ENCODE measurements around the gene RNF113B.
A peak's percentile ranks its signal among the peaks of the same experiment; 100 is the strongest.

Gene RNF113B

GRCh38 chr13:98203646-98204326, 26.7 kb upstream of the RNF113B start:
- DNase-seq (ENCODE audit: low read depth) = no peak

- no peak for DNase-seq (ENCODE audit: low read depth)
These were observed 24.9 kb upstream of the RNF113B start for GRCh38 chr13:98201984-98202383.

DNA sequence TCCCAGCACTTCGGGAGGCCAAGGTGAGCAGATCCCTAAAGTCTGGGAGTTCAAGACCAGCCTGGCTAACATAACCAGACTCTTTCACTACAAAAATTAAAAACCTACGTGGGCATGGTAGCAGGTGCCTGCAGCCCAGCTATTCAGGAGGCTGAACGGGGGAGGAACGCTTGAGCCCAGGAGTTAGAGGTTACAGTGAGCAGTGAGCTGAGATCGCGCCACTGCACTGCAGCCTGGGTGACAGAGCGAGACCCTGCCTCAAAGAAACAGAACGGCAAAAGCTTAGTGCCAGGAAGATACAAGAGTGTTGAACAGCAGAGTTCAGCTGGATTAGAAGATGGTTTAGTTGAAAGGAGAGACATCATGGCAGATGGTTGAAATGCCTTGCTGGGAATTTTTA, 24.1 kb upstream of the RNF113B start:
- DNase-seq (ENCODE audit: low read depth) = no peak

- DNase-seq (ENCODE audit: low read depth) = no peak
These were observed 23.3 kb upstream of the RNF113B start for GRCh38 chr13:98200211-98200878.

DNA sequence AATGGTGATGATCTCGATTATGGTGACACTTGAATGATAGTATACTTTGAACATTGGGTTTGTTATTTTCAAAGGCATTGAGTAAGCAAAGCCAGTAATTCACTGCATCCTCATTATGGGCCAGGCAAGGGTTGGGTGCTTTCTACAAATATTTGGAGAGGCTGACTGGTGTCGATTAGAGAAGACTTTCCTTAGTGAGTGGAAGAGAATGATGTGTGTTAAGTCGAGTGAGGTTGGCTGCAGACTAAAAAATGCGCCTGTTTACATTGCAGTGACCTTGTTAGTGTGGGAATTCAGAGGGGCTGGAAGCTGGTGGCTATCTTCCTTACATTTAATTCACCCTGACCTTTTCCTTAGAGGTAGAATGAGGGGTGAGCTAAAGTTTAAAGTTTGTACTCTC, 22.4 kb upstream of the RNF113B start:
- DNase-seq (ENCODE audit: low read depth) = no peak

GRCh38 chr13:98198683-98199082, 21.6 kb upstream of the RNF113B start:
- no peak for DNase-seq (ENCODE audit: low read depth)

DNA sequence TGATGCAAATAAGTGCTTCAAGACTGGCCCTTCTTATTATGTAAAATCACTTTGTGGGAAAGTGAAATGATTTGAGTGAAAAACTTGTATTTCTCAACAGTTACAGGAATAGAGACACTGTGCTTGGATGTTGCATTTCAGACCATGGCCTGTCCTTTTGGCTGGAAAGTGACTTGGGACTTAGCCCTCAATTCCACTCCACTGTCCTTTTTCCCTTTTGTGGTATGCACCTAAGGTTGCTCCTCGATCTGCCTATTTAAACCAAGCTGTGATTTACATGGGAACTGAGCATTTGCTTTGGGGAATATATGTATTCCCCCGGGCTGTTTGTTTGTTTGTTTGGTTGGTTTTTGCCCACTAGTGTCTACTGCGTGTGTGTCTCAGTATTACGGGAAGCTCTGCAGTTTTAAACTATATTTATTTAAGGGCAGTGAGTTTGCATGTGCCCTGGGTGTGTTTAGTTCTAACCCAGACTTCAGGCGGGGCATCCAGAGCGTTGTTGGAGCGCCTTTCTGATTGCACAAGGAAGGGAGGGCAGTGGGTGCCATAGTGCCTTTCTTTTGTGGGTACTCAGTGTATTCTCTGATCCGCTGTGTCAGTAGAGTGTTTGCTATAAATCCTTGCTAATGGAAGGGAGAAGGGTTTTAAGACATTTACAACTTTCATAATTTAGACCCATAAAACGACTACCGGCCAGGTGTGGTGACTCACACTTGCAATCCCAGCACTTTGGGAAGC, 18.2 kb upstream of the RNF113B start:
- DNase-seq (ENCODE audit: low read depth) = no peak

DNA sequence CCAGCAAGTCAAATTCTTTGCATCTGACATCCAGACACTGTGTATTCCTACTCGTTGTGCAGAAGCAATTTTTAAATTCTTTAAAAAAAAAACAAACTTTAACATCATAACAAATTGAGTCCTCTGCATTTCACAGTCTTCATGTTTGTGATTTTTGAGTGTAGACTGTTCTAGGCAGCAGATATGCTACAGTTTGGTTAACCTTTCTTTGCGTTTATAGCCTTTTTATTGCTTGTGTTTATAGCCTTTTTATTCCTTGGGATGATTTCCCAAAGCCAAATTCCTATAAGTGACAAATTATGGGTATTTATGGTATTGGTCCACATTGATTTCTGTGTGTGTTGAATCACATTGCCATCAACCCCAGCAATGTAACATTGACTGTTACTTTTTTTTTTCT, 14.9 kb upstream of the RNF113B start:
- no peak for DNase-seq (ENCODE audit: low read depth)

DNA sequence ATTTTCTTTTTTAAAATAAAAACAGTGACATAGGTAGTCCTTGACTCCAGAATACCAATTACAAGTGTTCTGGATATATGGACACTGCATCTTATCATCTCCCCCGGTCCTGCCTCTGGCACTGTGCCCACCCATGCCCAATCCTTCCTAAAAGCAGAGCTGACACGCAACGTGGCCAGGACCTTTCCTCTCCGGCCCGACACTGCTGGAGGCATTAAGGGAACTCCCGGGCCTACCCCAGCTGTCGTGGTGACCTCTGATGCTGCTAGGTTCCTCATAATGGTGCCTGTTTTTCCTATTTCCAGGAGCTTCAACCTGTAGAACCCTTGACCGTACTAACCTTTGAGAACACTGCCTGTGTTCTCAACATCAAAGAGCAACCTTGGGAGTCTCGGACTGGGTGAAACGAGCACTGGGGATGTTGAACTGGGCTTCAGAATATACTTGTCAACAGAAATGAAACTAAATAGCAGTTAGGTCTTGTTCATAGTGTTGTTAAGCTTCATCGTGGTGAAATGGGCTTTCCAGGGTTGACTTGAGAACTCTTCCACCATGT, 13.9 kb upstream of the RNF113B start:
- DNase-seq (ENCODE audit: low read depth) = no peak

DNA sequence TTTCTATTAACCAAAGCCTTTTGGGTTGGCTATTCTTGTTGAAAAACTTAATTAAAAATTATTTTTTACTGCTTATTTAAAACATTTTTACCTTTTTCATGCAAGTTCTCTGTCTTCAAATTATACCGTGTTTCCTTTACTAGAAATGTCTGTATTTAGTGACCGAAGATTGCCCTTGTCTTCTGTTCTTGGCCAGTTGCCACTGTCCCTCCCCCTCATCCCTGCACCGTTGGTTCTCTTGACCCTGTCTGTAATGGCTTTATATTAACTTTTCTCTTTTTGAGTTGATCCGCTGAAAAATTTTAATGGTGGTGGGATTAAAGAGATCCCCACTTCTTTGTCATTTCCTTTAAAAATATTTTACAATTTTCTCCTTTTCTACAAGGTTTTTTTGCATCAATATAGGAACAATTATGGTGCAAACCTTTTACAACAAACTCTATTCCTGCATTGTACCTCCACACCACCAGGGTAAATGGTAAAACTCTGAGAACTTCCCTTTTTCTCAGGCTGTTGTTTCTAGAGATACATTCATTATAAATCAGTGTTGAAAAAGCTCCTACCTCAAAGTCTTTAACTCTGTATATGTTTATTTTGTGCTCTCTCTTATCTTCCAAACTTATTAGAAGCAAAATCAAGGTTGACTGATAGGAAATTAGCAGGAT, 12.9 kb upstream of the RNF113B start:
- DNase-seq (ENCODE audit: low read depth) = no peak

DNA sequence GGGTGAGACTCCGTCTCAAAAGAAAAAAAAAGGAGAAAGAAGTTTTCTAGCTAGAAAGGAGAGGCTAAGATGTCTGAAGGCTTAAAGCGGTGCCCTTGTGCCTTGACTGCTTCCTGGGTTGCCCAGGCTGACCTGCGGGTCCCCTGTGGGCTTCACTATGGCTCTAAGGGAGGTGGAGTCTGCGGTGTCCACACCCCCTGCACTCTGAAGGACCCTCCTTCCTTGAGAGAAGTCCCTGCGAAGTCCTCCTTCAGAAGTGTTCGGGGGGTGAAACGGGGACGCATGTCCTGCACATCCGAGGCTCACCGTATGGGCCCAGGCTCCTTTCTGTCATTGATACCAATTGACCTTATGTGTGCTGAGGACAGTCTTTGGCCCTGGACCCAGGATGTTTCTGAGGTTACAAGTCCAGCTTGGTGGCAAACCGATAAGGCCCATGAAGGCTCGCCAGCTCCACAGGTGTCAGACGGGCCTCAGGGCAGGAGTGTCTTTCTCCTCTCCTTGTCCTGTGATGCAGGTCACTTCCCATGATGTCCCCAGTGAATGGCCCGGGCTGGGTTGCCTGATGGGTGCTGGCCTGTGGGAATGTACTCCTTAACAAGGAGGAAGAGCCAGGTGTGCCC, 11.6 kb upstream of the RNF113B start:
- no peak for DNase-seq (ENCODE audit: low read depth)

DNA sequence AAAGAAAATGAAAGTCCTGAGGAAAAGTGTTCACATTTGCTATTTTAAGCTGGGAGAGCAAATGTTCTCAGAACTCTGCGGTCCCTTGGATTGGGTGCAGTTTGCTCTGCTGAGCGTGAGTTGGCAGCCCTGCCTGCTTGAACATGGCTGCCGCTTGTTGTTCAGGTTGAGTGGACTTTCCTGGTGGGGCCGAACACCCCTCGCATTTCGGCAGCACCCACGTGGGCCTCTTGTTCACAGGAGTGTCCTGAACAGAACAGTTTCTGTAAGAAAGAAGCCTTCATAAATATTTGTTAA, 10.8 kb upstream of the RNF113B start:
- DNase-seq (ENCODE audit: low read depth) = no peak

DNA sequence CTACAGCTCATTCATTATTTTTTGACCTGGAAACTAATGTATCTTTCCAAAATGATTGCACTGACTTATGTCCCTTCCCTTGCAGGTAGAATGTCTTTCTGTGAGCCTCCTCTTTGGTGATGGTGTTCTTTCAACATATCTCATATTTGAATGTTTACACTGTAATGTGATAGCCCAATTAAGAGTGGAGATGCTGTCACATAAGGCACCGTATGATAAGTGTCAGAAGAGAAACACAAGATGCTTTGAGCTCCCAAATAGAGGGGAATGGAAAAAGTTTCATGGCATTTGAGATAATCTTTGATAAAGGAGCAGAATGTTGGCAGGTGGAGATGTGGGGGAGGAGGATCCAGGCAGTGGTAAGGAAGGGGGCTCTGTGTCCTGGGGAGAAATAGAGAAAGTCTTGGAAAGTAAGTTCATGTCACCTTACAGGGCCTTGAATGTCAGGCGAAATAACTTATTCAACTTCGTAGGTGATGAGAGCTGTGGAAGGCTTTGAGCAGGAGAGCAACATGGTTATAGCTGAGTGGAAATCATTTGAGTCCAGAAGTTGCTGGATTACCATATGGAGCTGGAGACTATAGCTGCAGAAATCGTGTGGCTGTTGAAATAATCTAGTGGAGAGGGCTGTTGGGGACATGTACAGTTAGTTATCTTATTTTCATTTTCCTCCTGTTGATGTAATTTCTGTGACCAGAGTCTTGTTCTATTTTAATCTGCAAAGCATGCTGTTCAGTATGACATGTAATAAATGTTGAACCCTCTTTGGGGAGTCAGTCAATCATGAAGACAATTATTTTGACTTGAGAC, 10.3 kb upstream of the RNF113B start:
- no peak for DNase-seq (ENCODE audit: low read depth)

DNA sequence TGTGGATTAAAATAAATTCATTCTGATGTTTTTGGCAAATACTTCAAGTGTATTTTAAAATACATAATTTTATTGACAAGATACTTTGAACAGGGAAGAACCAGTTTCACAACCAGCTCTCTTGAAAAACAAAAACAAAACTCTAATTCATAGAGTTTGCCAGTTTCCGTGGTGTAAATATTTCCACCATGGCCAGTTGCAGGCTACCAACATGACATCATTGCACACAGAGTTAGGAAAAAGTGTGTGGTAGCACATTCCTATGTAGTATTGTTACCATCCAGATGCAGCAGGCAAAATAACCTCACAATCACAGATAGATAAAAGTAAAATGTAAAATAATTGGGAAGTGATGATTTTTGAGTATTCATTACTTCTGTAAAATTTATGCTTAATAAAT, 7.7 kb upstream of the RNF113B start:
- DNase-seq (ENCODE audit: low read depth) = peak; percentile 67

GRCh38 chr13:98182589-98182988, 5.5 kb upstream of the RNF113B start:
- no peak for DNase-seq (ENCODE audit: low read depth)

DNA sequence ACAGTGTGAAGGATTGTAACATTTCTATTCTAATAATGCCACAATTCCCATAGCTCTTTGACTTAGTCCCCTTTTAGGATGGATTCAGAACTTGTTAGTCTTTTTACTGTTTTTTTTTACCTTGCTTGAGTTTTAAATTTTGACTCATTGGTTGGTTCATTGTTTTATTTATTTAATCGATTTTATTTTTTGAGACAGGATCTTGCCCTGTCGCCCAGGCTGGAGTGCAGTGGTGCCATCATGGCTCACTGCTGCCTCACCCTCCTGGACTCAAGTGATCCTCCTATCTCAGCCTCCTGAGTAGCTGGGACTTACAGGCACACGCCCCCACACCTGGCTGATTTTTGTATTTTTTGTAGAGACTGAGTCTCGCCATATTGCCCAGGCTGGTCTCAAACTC, 5.1 kb upstream of the RNF113B start:
- no peak for DNase-seq (ENCODE audit: low read depth)

DNA sequence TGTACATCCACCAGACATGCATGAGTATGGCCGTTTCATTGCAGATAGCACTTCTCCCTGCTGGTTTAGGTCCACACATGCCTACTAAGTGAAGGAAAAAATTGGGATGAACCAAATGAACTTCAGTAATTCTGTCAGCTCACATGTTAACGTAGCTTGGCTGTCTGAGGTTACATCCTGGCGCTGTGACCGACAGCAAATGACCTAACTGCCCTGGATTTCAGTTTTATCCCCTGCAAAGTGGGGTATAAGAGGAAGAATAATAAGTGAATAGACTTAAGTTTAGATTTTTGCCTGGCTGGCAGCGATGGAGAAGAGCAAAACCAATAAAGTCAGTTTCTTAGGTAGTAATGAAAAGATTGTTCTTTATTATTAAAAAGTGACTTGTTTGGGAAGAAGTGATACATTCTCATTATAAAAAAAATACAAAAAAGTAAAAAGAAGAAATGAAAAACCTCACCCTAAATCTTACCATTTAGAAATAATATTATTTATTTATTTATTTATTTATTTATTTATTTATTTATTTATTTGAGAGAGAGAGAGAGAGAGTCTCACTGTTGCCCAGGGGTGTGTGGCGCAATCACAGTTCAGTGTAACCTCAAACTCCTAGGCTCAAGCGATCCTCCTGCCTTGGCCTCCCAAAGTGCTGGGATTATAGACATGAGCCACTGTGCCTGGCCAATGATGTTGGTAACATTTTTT, 4.2 kb upstream of the RNF113B start:
- DNase-seq (ENCODE audit: low read depth) = no peak

DNA sequence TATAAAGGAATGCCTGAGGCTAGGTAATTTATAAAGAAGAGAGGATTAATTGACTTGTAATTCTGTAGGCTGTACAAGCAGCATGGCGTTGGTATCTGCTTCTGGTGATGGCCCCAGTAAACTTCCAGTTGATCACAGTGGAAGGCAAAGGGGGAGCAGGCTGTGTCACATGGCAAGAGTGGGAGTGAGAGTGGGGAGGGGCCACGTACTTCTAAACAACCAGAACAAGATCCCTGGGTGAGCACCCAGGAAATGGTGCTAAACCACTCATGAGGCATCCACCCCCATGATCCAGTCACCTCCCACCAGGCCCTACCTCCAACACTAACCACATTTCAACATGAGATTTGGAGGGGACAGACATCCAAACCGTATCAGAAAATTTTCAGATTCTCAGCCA, 3.0 kb upstream of the RNF113B start:
- peak; percentile 35 for DNase-seq (ENCODE audit: low read depth)

- DNase-seq (ENCODE audit: low read depth) = peak; percentile 69
These were observed 1.2 kb downstream of the RNF113B start for GRCh38 chr13:98175823-98176222.

DNA sequence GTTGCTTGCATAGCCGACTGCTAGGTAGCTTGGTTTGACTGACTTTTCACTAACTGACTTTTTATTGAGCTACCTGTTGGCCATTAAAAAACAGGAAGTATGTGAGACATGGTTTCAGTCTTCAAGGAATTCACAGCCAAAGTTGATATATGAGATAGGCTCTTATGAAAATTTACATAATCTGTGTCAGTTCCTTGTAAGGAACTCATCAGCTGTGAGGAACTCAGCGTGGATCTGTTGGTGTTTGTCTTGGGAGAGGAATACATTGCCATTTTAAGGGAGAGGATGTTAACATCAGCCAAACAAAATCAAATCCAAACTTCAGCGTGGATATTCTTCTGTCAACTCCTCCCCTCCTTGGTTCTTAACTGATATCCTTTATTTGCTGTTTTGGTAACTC, 2.0 kb downstream of the RNF113B start:
- DNase-seq (ENCODE audit: low read depth) = peak; percentile 44

- DNase-seq (ENCODE audit: low read depth) = no peak
These were observed 2.8 kb downstream of the RNF113B start for GRCh38 chr13:98174307-98174706.
